GM12878 (cell line): ENCODE results near the gene SPATA20.

Experiments used
- CHD1 ChIP-seq: IDR thresholded peaks from 2 replicates; pipeline ENCODE4 v1.6.1; 2012; ENCODE audit warnings: low read depth, low read length, improper control_type of control experiment
- TF ChIP-seq, protein P1 (sequence below): IDR thresholded peaks from 2 replicates; pipeline ENCODE4 v1.6.1; 2012; ENCODE audit warnings: mild to moderate bottlenecking, low read depth, low read length

DNA sequence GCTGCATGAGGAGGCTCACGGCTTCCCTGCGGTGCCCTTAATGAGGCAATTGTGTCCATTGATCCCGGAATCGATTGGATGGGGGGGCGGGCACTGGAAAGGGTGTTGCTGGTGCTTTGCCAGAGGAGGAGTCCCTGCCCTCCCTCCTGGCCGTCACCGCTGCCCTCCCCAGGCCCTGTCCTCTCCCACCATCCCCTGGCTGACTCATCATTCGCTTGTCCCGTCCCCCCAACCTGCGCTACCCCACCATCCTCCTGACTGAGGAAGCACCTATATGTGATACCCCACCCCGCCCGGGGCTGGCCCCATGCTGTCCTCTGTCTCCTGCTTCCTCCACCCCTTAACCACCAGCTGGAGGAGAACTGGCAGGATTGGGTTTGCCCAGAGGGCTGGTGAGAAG lies 34.3 kb downstream of the SPATA20 start:
- TF ChIP-seq CHD1: no peak
- TF ChIP-seq, protein P1, sequence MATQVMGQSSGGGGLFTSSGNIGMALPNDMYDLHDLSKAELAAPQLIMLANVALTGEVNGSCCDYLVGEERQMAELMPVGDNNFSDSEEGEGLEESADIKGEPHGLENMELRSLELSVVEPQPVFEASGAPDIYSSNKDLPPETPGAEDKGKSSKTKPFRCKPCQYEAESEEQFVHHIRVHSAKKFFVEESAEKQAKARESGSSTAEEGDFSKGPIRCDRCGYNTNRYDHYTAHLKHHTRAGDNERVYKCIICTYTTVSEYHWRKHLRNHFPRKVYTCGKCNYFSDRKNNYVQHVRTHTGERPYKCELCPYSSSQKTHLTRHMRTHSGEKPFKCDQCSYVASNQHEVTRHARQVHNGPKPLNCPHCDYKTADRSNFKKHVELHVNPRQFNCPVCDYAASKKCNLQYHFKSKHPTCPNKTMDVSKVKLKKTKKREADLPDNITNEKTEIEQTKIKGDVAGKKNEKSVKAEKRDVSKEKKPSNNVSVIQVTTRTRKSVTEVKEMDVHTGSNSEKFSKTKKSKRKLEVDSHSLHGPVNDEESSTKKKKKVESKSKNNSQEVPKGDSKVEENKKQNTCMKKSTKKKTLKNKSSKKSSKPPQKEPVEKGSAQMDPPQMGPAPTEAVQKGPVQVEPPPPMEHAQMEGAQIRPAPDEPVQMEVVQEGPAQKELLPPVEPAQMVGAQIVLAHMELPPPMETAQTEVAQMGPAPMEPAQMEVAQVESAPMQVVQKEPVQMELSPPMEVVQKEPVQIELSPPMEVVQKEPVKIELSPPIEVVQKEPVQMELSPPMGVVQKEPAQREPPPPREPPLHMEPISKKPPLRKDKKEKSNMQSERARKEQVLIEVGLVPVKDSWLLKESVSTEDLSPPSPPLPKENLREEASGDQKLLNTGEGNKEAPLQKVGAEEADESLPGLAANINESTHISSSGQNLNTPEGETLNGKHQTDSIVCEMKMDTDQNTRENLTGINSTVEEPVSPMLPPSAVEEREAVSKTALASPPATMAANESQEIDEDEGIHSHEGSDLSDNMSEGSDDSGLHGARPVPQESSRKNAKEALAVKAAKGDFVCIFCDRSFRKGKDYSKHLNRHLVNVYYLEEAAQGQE: no peak
